HG02938 (cell line): Measurements from ENCODE around the gene LAMB4.

ENCODE experiments used
- ATAC-seq: cut with Tn5 transposase; IDR thresholded peaks from one replicate; pipeline ENCODE4 v1.9.1; 2021; ENCODE audit warnings: mild to moderate bottlenecking, moderate library complexity; ENCODE audit not compliant: unreplicated experiment

The LAMB4 gene

GRCh38 chr7:108000875-108001763 lies 129.0 kb downstream of the LAMB4 start:
- ATAC-seq = no peak

- ATAC-seq = no peak
Measured at GRCh38 chr7:107999779-108000560, 130.2 kb downstream of the LAMB4 start.

- ATAC-seq = no peak
Measured at GRCh38 chr7:107998660-107999480, 131.3 kb downstream of the LAMB4 start.

GRCh38 chr7:107998150-107998549 lies 132.0 kb downstream of the LAMB4 start:
- ATAC-seq = no peak

GRCh38 chr7:107996072-107996882 lies 133.9 kb downstream of the LAMB4 start:
- no peak for ATAC-seq

GRCh38 chr7:107995184-107996071 lies 134.7 kb downstream of the LAMB4 start:
- no peak for ATAC-seq

- no peak for ATAC-seq
Measured at GRCh38 chr7:107994421-107995030, 135.6 kb downstream of the LAMB4 start.

- ATAC-seq = no peak
Measured at GRCh38 chr7:107993891-107994291, 136.3 kb downstream of the LAMB4 start.

GRCh38 chr7:107989618-107990373 lies 140.4 kb downstream of the LAMB4 start:
- ATAC-seq = no peak

GRCh38 chr7:107982918-107983389 lies 147.2 kb downstream of the LAMB4 start:
- ATAC-seq = no peak

- ATAC-seq = no peak
Measured at GRCh38 chr7:107982042-107982840, 147.9 kb downstream of the LAMB4 start.

- no peak for ATAC-seq
Measured at GRCh38 chr7:107981466-107981865, 148.7 kb downstream of the LAMB4 start.

- ATAC-seq = no peak
Measured at GRCh38 chr7:107980671-107981190, 149.4 kb downstream of the LAMB4 start.

- no peak for ATAC-seq
Measured at GRCh38 chr7:107980171-107980570, 150.0 kb downstream of the LAMB4 start.

GRCh38 chr7:107978815-107979408 lies 151.2 kb downstream of the LAMB4 start:
- ATAC-seq = no peak

GRCh38 chr7:107977048-107977447 lies 153.1 kb downstream of the LAMB4 start:
- ATAC-seq = no peak

GRCh38 chr7:107976620-107977019 lies 153.5 kb downstream of the LAMB4 start:
- no peak for ATAC-seq
